Colon (tissue), 2 donors: ENCODE measurements around the gene OR3A1.
"Not testable (repeated sequence)": the region's sequence is repeated elsewhere in the genome, so short reads cannot be mapped to it uniquely, and the experiment has no call there.

Source experiments
- FAIRE-seq: peaks from 2 replicates; lab custom pipeline; 2012; peaks lifted over from hg19 to GRCh38; lab: Jason Lieb, UNC
- donor health status: control.
- donor health status: control.

Gene OR3A1, protein sequence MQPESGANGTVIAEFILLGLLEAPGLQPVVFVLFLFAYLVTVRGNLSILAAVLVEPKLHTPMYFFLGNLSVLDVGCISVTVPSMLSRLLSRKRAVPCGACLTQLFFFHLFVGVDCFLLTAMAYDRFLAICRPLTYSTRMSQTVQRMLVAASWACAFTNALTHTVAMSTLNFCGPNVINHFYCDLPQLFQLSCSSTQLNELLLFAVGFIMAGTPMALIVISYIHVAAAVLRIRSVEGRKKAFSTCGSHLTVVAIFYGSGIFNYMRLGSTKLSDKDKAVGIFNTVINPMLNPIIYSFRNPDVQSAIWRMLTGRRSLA

DNA sequence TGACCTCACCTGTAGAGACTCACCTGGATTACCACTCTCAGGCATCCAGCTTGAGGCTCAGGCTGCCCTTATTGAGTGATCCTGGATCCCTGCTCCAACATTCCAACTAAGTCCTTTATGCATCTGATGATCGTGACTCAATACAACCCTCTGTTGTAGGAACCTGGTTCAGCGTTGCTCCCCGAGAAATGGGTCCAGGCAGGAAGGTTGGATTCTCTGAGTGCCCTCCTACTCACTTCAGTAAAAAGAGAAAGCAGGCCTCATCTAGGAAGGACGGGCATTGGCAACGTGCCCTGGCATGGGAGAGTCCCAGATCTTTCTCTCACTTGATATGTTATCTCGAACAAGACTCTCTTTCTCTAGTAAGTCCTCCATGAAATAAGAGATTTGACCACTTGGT, at the start of gene OR3A1:
TSS of gene OR3A1 (minus strand) at position 101 of the 400 bp plus-strand sequence. CDS start 5,778 bp downstream, outside the sequence.
- no peak for FAIRE-seq

DNA sequence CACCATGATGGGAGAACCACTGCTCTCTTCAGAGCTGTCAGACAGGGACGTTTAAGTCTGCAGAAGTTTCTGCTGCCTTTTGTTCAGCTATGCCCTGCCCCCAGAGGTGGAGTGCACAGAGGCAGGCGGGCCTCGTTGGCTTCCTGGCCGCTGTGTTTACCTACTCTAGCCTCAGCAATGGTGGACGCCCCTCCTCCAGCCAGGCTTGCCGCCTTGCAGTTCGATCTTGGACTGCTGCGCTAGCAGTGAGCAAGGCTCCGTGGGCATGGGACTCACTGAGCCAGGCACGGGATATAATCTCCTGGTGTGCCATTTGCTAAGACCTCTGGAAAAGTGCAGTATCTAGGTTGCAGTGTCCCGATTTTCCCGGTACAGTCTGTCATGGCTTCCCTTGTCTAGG, 44.6 kb upstream of the OR3A1 start:
- FAIRE-seq = not testable (repeated sequence)

DNA sequence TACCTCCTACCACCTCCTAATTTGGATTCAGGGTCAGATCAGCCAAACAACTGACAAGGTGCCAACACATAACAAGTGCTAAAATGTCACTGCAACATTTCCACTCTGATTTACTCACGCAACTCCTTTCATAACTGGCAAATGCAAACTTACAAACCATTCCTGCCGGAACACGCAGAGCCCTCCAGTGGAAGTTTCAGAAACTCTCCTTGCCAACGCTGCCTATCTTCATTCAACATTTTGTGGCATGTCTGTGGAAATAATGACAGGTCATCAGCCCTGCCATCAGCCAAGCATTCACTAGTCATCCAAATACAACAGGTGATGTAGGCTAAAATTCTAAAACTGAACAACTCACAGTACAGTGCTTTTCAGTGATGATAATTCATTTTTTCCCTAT, 37.7 kb upstream of the OR3A1 start:
- FAIRE-seq = no peak

DNA sequence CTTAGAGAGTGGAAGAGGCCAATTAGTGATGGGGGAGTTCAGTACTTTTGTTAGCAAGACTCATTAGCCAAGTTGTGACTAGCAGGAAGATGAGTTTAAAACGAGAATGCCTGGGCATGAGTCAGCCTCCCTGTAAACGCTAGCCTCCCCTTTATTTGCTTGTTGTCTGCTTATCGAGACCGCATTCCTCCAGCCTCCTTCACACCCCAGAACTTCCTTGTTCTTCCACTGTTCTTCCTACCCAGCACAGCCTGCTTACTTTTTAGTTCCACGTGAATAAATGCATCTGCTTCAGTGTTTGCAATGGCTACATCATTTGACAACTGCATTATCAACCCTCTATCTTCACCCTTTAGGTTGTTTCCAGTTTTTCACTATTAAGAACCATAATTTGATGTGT, 20.2 kb upstream of the OR3A1 start:
- no peak for FAIRE-seq

DNA sequence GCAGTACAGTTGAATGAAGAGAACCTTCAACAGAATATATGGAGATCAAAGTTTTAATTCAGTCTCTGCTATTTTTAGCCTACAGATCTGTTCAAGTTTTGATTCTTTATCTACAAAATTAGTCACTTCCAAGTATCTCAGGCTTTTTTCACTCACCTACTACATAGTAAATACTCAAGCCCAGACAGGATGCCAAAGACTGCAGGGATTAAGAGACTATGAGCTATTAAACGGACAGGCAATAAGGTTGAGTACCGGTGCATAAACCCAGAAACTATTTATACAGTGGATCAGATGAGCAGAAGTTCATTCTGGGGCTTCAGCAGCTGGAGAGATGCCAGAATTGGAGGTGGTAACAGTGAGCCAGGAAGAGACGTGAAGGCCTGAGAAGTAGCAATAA, 18.7 kb upstream of the OR3A1 start:
- no peak for FAIRE-seq

DNA sequence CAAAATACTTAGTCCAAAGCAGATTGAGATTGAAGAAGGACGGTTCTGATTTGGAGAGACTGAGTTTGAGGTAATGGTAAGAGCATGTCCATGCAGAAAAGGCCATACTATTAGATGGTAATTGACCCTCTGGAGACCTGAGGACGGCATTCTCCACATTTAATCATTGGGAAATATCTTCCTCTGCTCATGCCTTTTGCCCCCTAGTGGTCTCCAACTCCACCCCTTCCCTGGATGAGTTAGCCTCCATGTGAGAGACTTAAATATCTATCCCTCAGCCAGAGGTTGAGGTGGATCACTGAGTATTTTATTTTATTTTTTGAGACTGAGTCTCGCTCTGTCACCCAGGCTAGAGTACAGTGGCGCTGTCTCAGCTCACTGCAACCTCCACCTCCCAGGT, 10.4 kb upstream of the OR3A1 start:
- FAIRE-seq = no peak

DNA sequence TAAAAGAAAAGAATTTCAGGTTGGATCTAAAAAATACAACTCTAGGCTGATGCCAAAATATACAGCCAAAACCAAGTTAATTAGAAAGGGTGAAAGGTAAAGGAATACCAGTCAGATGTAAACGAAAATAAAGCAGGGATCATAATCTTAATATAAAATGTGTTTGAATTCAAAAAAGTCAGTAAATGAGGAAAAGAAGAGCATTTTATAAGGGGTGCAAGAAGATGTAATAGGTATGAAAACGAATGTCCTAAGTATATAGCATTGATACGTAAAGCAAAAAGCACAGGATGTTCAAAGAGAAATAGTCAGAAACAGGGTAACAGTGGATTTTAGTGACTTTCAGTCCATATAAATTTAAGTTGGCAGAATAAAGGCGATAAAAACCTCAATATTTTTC, 2.5 kb downstream of the OR3A1 start:
- FAIRE-seq = no peak

DNA sequence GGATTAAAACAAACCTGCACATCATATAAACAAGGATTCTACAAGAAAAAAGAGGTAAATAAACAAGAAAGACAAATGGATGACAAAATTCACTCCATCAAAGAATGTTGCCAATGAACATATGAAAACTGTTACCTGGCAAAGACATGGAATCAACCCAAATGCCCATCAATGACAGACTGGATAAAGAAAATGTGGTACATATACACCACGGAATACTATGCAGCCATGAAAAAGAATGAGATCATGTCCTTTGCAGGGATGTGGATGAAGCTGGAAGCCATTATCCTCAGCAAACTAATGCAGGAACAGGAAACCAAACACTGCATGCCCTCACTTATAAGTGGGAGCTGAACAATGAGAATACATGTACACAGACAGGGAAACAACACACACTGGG, 4.6 kb downstream of the OR3A1 start:
- not testable (repeated sequence) for FAIRE-seq

DNA sequence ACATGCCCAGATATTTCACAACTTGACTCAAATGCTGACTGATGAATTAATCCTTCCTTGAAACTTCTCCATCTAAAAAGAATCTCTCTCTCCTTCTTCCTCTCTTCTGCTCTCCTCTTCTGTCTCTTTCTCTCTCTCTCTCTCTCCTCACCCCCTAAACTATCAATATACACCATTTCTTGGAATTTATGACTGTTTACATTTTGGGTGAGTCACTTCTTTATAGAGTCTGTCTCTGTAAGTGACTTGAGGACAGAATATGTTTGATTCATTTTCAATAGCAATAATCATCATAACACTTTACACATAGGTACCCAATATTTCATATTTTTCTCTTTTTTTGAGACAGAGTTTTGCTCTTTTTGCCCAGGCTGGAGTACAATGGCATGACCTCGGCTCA, 15.3 kb downstream of the OR3A1 start:
- FAIRE-seq = no peak

DNA sequence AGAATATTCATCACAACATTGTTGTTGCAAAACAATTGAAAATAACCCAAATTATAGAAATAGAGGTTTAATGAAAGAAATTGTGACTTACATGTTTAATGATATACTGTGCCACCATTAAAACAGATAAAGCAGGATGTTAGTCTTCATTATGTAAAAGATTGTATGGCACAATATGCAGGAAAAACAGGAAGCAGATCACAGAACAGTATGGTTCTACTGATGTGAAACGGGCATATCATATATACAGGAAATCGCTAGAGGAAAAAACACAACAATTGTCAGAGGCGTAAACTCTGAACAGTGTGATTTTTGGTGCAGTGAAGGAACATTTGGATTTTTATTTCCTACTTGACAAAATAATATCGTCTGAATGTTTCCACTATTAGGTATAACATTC, 22.0 kb downstream of the OR3A1 start:
- FAIRE-seq = no peak

DNA sequence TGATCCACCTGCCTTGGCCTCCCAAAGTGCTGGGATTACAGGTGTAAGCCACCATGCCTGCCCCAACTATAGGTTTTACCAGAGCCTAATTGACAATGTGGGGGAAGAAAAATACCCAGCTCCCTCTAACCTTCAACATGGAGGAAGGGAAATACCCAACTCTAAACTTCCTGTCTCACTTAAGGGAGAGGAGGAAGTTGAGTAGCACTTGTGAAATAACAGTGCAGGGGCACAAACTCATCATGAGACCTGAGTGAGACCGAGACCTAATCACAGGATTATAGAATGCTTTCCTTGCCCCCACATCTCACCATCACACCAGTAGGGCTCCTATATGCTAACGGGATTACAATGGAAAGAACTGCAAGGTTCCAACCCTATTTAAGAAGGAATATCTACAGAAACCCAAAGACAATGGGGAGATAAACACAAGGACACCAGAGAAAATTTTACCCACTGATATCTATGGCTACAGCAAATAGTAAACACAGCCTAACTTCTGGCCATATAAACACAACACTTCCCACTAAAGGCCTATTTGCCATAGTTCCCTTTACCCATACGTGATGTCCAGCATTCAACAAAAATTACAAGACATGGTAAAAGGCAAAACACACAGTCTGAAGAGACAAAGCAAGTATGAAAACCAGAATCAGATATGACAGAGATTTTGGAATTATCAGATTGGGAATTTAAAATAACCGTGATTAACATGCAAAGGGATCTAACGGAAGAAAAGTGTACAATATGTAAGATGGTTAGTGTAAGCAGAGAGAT, 26.9 kb downstream of the OR3A1 start:
- FAIRE-seq = no peak

DNA sequence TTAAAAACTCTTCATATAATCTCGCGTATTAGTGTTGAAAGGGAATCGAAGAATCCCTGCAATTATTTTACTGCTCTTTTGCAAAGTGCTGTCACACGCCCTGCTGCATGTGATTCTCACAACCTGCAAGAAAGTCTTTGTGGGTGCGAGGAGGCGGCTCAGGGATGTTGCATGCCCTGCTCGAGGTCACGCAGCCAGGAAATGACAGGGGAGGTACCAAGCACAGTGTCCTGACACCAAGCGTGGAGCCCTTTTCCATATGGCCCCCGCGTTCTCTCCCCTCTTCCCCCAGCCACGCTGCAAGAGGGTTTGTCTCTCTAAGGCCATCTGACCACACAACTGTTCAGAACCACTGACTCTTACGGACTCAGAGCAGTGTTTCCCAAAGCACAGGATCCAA, 37.6 kb downstream of the OR3A1 start:
- FAIRE-seq = no peak

DNA sequence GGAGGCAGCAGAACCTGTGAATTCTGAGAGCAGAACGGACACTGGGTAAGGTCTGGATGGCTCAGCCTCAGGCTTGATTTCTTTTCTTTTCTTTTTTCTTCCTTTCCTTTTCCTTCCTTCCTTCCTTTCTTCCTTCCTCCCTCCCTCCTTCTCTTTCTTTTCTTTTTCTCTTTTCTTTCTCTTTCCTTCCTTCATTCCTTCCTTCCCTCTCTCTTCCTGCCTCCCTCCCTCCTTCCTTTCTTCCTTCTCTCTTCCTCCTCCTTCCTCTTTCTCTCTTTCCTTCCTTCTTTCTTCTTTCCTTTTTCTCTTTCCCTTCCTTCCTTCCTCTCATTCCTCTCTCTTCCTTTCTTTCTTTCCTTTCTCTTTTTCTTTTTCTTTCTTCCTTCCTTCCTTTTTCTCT, 38.0 kb downstream of the OR3A1 start:
- no peak for FAIRE-seq

DNA sequence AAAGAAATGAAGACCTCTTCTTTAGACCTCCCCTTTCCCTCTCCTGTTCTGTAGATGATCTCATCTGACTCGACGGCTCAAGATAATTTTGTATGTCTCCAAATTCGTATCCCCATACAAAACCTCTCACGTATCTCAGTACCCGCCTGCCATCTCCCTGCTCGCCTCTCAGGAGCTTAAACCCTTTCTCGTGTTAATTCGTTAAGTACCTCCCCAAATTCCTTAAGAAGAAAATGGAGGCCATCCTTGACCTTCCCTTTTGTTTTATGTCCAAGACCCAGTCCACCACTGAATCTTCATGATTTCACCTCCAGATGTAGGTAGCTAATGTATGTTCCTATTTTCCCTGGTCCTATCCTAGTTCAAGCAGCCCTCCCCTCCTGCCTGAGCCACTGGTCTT, 41.6 kb downstream of the OR3A1 start:
- FAIRE-seq = no peak

DNA sequence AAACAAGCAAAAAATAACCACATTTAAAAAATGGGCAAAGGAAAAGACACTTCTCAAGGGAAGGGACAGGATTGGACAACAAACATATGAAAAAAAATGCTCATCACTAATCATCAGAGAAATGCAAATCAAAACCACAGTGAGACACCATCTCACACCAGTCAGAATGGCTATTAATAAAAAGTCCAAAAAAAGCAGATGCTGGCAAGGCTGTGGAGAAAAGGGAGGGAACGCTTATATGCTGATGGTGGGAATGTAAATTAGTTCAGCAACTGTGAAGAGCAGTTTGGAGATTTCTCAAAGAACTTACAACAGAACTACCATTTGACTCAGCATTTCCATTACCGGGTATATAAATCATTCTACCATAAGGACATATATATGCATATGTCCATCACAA, 49.1 kb downstream of the OR3A1 start:
- not testable (repeated sequence) for FAIRE-seq

DNA sequence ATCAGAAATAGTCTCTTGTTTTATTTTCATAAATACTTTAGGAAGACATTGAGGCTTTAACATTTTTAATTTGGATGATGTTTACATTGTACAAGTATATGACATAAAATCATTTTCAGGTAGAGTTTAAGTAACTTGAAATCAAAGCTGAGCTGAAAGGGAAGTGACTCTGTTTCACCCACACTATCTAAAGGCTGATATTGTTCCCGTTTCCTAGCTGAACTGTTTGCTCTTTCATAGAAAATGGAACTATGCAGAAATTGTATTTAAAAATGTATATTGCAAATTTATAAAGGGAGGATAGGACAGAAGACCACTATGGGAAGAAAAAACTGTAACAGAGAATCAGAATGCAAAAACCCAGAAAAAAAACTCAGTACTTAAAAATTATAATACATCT, 53.3 kb downstream of the OR3A1 start:
- FAIRE-seq = not testable (repeated sequence)

DNA sequence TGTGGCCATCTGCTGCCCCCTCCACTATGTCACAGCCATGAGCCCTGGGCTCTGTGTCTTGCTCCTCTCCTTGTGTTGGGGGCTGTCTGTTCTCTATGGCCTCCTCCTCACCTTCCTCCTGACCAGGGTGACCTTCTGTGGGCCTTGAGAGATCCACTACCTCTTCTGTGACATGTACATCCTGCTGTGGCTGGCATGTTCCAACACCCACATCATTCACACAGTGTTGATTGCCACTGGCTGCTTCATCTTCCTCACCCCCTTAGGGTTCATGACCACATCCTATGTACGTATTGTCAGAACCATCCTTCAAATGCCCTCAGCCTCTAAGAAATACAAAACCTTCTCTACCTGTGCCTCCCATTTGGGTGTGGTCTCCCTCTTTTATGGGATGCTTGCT, 57.1 kb downstream of the OR3A1 start:
- FAIRE-seq = not testable (repeated sequence)
